ENCODE measurements around the gene ATRX. TPM values are rescaled to one million over a fixed set of nuclear protein-coding genes. Genes with fewer than 3 reads are reported as not detected.
"Not testable (repeated sequence)": the region's sequence is repeated elsewhere in the genome, so short reads cannot be mapped to it uniquely, and the experiment has no call there.

Gene ATRX
- total and polyA plus RNA-seq, 2 experiments from 2014 or later: 162 to 179 TPM

- no peaks in the 10 kb centered on the region for H3K9me3 Mint-ChIP-seq
- Histone ChIP-seq H2AFZ (no peak overlapping the region), H3K36me3 (ENCODE audit: insufficient read depth) (no peaks in the 10 kb centered on the region), H3K27me3 (ENCODE audit: insufficient read depth) (no peaks in the 10 kb centered on the region), H3K27ac (ENCODE audit: low read depth) (peak overlapping the region; percentile 4; the same call in 1 of the 2 replicates), H3K4me3 (peak overlapping the region; percentile 37; the same call in 1 of the 2 replicates), H3F3A (replicated peaks; ENCODE audit: low read depth) (no peaks in the 10 kb centered on the region), H3K79me2 (replicated peaks; ENCODE audit: insufficient read depth) (no peaks in the 10 kb centered on the region), H3K4me1 (ENCODE audit: insufficient read depth) (peaks cover 23% of the 10 kb centered on the region), H3K4me2 (no peak overlapping the region; the same call in 1 of the 2 replicates), H4K20me1 (replicated peaks; ENCODE audit: insufficient read depth) (no peaks in the 10 kb centered on the region), H3K9me2 (ENCODE audit: insufficient read depth) (no peaks in the 10 kb centered on the region)
- H3K4me3 Mint-ChIP-seq: peak overlapping the region; percentile 30; the same call in 1 of the 3 replicates
- peak overlapping the region; percentile 51; the same call in 1 of the 2 replicates for H3K27ac Mint-ChIP-seq
- peaks cover 16% of the 10 kb centered on the region for H3K4me1 Mint-ChIP-seq
- no peak for TF ChIP-seq REST (IDR thresholded peaks at IDR 0.05; ENCODE audit: unreplicated experiment)
- TF ChIP-seq ZNF331 (CRISPR knock-in tag; IDR thresholded peaks at IDR 0.05; ENCODE audit: low read depth): no peak
- TF ChIP-seq JUNB (IDR thresholded peaks at IDR 0.05; ENCODE audit: unreplicated experiment): no peak
- TF ChIP-seq EZH2 (IDR thresholded peaks at IDR 0.05; ENCODE audit: low read depth, unreplicated experiment): no peak
- no peak for TF ChIP-seq CTCF (conservative IDR thresholded peaks at IDR 0.05; ENCODE audit: low read depth in 2 of 2)
- TF ChIP-seq EZH2phosphoT487 (IDR thresholded peaks at IDR 0.05; ENCODE audit: unreplicated experiment): no peak
- no peak for TF ChIP-seq ETS1 (IDR thresholded peaks at IDR 0.05)
- no peak for TF ChIP-seq ZNF462 (CRISPR knock-in tag; IDR thresholded peaks at IDR 0.05)
- no peak for TF ChIP-seq ZNF114 (CRISPR knock-in tag; IDR thresholded peaks at IDR 0.05)
- H3K36me3 Mint-ChIP-seq (ENCODE audit: low read depth): peaks cover 2% of the 10 kb centered on the region; the same call in 1 of the 3 replicates
- H3K27me3 Mint-ChIP-seq (ENCODE audit: insufficient read depth, low read depth, poor library complexity): peaks cover 2% of the 10 kb centered on the region
- DNase-seq (ENCODE audit: low spot score): peak; percentile 29
- ATAC-seq: peak; percentile 68
Measured at GRCh38 chrX:77502951-77503525, 283.0 kb downstream of the ATRX start.

- DNase-seq (ENCODE audit: low spot score); H3K27ac ChIP-seq (ENCODE audit: low read depth); H3K9me2 ChIP-seq (ENCODE audit: insufficient read depth); H3K4me3 ChIP-seq; H3K36me3 Mint-ChIP-seq (ENCODE audit: low read depth); H3K4me2 ChIP-seq; H2AFZ ChIP-seq; H4K20me1 ChIP-seq (replicated peaks; ENCODE audit: insufficient read depth); H3K79me2 ChIP-seq (replicated peaks; ENCODE audit: insufficient read depth); H3K36me3 ChIP-seq (ENCODE audit: insufficient read depth); H3K27me3 Mint-ChIP-seq (ENCODE audit: insufficient read depth, low read depth, poor library complexity); ATAC-seq; H3K27me3 ChIP-seq (ENCODE audit: insufficient read depth); H3K9me3 Mint-ChIP-seq; H3F3A ChIP-seq (replicated peaks; ENCODE audit: low read depth); H3K4me3 Mint-ChIP-seq; H3K27ac Mint-ChIP-seq: not testable (repeated sequence)
- peaks cover 13% of the 10 kb centered on the region for H3K4me1 Mint-ChIP-seq
- peaks cover 17% of the 10 kb centered on the region; the same call in 1 of the 2 replicates for H3K4me1 ChIP-seq (ENCODE audit: insufficient read depth)
Measured at GRCh38 chrX:77500164-77500563, 285.9 kb downstream of the ATRX start.

All from GM23338 (cell line).